Cardiac muscle cell (in vitro differentiated cells and primary cell): ENCODE measurements around the gene HSPB9. TPM values are rescaled to one million over a fixed set of nuclear protein-coding genes. Genes with fewer than 3 reads are reported as not detected.

ENCODE experiments used
- DNase-seq, 2 donors: peaks; one replicate each; pipeline versions ENCODE4 v3.0.0 to v3.0.0-alpha.2; 2010 to 2017; ENCODE audit warnings: low read depth in 1 of 2, low spot score in 1 of 2
- H3K27ac ChIP-seq: fragments of 200-600 bp; sonication (generic); 2 replicates; pipeline ENCODE4 v1.5.1; 2016
- H3K27me3 ChIP-seq: fragments of 200-600 bp; sonication (generic); 2 replicates; pipeline ENCODE4 v1.6.0; 2016; ENCODE audit warnings: control low read depth
- H3K36me3 ChIP-seq: fragments of 200-600 bp; sonication (generic); 2 replicates; pipeline ENCODE4 v1.5.1; 2016; ENCODE audit warnings: control low read depth
- H3K4me1 ChIP-seq: fragments of 200-600 bp; sonication (generic); 2 replicates; pipeline ENCODE4 v1.8.1; 2017; ENCODE audit warnings: low read depth, mild to moderate bottlenecking, mixed run types
- H3K4me3 ChIP-seq: fragments of 200-600 bp; sonication (generic); 2 replicates; pipeline ENCODE4 v1.5.1; 2016; ENCODE audit warnings: mild to moderate bottlenecking
- H3K9me3 ChIP-seq: fragments of 200-600 bp; sonication (generic); 2 replicates; pipeline ENCODE4 v1.5.1; 2017; ENCODE audit warnings: low read depth, mild to moderate bottlenecking, control low read depth
- CTCF ChIP-seq: IDR thresholded peaks from 2 replicates; pipeline ENCODE4 v1.5.1; 2012; ENCODE audit warnings: low read depth, mild to moderate bottlenecking, low read length
- polyA plus RNA-seq: library from polyadenylated mRNA; unstranded; fragments of >200 nt; fragmentation: Nextera tagmentation; extraction: Ambion mirVana; gene quantifications from 2 replicates; pipeline ENCODE4 v1.2.1, GENCODE V29; 2016
- total RNA-seq: library from RNA; depleted of rRNA; stranded (reverse); fragments of >200 nt; gene quantifications from 2 replicates; pipeline ENCODE4 v1.2.3, GENCODE V29; 2016

HSPB9 gene
- total and polyA plus RNA-seq, 2 experiments from 2014 or later: 0.06 to 0.51 TPM

DNA sequence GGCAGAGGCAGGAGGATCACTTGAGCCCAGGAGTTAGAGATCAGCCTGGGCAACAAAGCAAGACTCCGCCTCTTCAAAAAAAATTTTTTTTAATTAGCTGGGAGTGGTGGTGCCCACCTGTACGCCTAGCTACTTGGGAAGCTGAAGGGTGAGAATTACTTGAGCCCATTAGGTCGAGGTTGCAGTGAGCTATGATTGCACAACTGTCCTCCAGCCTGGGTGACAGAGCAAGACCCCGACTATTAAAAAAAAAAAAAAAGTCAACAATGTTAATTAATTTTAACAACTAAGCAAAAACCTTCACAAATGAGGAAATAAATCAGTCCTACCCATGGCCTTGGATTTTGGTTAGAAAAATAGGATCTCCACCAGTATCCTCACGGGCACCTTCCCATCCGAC lies 15.5 kb upstream of the HSPB9 start:
- no peaks in the 10 kb centered on the region for H3K9me3 ChIP-seq
- no peak overlapping the region for H3K27ac ChIP-seq
- peaks cover 8% of the 10 kb centered on the region for H3K27me3 ChIP-seq
- no peak for DNase-seq
- H3K4me3 ChIP-seq: peak overlapping the region; percentile 23
- H3K4me1 ChIP-seq: no peaks in the 10 kb centered on the region
- no peaks in the 10 kb centered on the region for H3K36me3 ChIP-seq
- no peak for TF ChIP-seq CTCF

- no peaks in the 10 kb centered on the region for H3K9me3 ChIP-seq
- H3K27ac ChIP-seq: no peak overlapping the region
- H3K4me1 ChIP-seq: no peaks in the 10 kb centered on the region
- H3K4me3 ChIP-seq: peak overlapping the region; percentile 23
- H3K27me3 ChIP-seq: peaks cover 8% of the 10 kb centered on the region
- DNase-seq: peak; percentile 60 to 95
- H3K36me3 ChIP-seq: no peaks in the 10 kb centered on the region
- TF ChIP-seq CTCF: no peak
Observed at GRCh38 chr17:42107597-42108576, 14.7 kb upstream of the HSPB9 start.

GRCh38 chr17:42109086-42109485 lies 13.5 kb upstream of the HSPB9 start:
- TF ChIP-seq CTCF: no peak
- Histone ChIP-seq H3K9me3 (no peaks in the 10 kb centered on the region), H3K4me3 (no peak overlapping the region), H3K4me1 (no peaks in the 10 kb centered on the region), H3K36me3 (no peaks in the 10 kb centered on the region), H3K27me3 (peaks cover 8% of the 10 kb centered on the region), H3K27ac (no peak overlapping the region)
- no peak for DNase-seq

DNA sequence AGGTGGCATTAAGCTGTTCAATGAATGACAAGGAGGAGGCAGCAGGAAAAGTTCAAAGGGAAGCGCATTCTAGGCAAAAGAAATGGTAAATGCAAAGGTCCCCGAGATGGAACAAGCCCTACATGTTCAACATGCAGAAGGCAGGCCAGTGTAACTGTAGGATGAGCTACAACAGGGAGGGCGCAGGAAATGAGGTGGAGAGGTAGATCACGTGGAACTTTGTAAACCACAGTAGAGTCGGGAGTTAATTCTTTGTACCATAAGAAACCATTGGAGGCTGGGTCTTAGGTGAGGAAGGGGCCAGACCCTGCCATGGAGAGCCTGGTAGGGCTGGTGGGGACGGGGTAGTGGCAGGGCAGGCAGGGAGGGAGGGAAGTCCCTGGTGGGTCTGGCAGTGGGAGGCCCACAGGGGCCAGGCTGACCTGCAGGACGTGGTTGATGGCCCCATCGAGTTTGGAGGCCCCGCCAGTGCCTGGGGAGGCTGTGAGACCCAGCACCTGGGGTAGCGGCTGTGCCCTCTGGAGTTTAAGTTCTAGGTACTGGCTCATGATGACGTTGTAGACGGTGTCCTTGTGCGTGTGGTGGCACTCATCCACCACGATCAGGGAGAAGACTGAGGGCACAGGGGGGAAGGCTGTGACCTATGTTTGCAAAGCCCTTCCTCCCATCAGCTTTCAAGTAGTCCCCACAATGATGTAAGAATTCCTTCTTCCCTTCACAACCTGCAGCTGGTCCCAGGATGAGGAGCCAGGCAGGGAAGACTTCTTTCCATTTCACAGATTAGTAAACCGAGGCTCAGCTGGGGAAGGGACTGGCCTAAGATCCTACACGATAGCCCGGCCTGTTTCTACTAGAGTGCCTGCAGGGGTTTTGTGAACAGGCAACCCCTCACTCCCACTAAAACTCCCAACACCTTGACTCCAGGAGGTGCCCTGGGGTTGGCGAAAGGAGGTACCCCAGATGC lies 12.0 kb upstream of the HSPB9 start:
- Histone ChIP-seq H3K9me3 (no peaks in the 10 kb centered on the region), H3K27me3 (peaks cover 8% of the 10 kb centered on the region), H3K27ac (no peak overlapping the region), H3K36me3 (peaks cover 2% of the 10 kb centered on the region), H3K4me3 (no peak overlapping the region), H3K4me1 (no peaks in the 10 kb centered on the region)
- TF ChIP-seq CTCF: no peak
- no peak for DNase-seq

GRCh38 chr17:42111265-42111636 lies 11.4 kb upstream of the HSPB9 start:
- TF ChIP-seq CTCF: no peak
- Histone ChIP-seq H3K4me3 (no peak overlapping the region), H3K27ac (no peak overlapping the region), H3K4me1 (no peaks in the 10 kb centered on the region), H3K36me3 (peaks cover 2% of the 10 kb centered on the region), H3K27me3 (peaks cover 8% of the 10 kb centered on the region), H3K9me3 (no peaks in the 10 kb centered on the region)
- DNase-seq: no peak
